Neutrophil (primary cell): ENCODE data around the gene CMSS1.

Experiments used
- H3K27ac ChIP-seq: fragments of 200-600 bp; sonication (generic); 2 replicates; pipeline ENCODE4 v1.5.1; 2016; ENCODE audit warnings: mild to moderate bottlenecking, moderate library complexity
- H3K27me3 ChIP-seq: fragments of 200-600 bp; sonication (generic); 2 replicates; pipeline ENCODE4 v1.6.0; 2016; ENCODE audit warnings: mild to moderate bottlenecking
- H3K36me3 ChIP-seq: fragments of 200-600 bp; sonication (generic); 2 replicates; pipeline ENCODE4 v1.5.1; 2017
- H3K4me1 ChIP-seq, 2 experiments: fragments of 200-600 bp in 1 of 2; sonication (generic) in 1 of 2; 1 replicate in 1 of 2; 2 replicates in 1 of 2; pipeline versions ENCODE4 v1.5.1 to v1.6.1; 2013 to 2016; ENCODE audit warnings: low read depth in 1 of 2, low read length in 1 of 2, mild to moderate bottlenecking in 1 of 2, moderate library complexity in 1 of 2; ENCODE audit not compliant: control insufficient read depth in 1 of 2, insufficient read depth in 1 of 2
- H3K4me3 ChIP-seq, 2 experiments: fragments of 200-600 bp in 1 of 2; sonication (generic) in 1 of 2; 1 replicate in 1 of 2; 2 replicates in 1 of 2; pipeline ENCODE4 v1.5.1; 2013 to 2016; ENCODE audit warnings: low read depth in 1 of 2, low read length in 1 of 2, mild to moderate bottlenecking in 1 of 2, moderate library complexity in 1 of 2
- H3K9me3 ChIP-seq: fragments of 200-600 bp; sonication (generic); 2 replicates; pipeline ENCODE4 v1.5.1; 2016
- TF ChIP-seq, protein P1 (sequence below): fragments of 200-600 bp; sonication (generic); IDR thresholded peaks from 2 replicates; pipeline ENCODE4 v1.5.1; 2016; ENCODE audit warnings: antibody characterized with exemption

CMSS1 gene

GRCh38 chr3:99879275-99879674, 61.6 kb downstream of the CMSS1 start:
- no peak overlapping the region for H3K27ac ChIP-seq
- TF ChIP-seq, protein P1, sequence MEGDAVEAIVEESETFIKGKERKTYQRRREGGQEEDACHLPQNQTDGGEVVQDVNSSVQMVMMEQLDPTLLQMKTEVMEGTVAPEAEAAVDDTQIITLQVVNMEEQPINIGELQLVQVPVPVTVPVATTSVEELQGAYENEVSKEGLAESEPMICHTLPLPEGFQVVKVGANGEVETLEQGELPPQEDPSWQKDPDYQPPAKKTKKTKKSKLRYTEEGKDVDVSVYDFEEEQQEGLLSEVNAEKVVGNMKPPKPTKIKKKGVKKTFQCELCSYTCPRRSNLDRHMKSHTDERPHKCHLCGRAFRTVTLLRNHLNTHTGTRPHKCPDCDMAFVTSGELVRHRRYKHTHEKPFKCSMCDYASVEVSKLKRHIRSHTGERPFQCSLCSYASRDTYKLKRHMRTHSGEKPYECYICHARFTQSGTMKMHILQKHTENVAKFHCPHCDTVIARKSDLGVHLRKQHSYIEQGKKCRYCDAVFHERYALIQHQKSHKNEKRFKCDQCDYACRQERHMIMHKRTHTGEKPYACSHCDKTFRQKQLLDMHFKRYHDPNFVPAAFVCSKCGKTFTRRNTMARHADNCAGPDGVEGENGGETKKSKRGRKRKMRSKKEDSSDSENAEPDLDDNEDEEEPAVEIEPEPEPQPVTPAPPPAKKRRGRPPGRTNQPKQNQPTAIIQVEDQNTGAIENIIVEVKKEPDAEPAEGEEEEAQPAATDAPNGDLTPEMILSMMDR: no peak
- H3K4me1 ChIP-seq: peaks cover 11 to 15% of the 10 kb centered on the region in 2 experiments
- no peaks in the 10 kb centered on the region for H3K9me3 ChIP-seq
- no peaks in the 10 kb centered on the region for H3K36me3 ChIP-seq
- no peak overlapping the region for H3K4me3 ChIP-seq
- H3K27me3 ChIP-seq: peaks cover 39% of the 10 kb centered on the region

GRCh38 chr3:99881121-99881524, 63.5 kb downstream of the CMSS1 start:
- H3K9me3 ChIP-seq: no peaks in the 10 kb centered on the region
- no peak overlapping the region for H3K4me3 ChIP-seq
- H3K27me3 ChIP-seq: peaks cover 21% of the 10 kb centered on the region
- peaks cover 2 to 6% of the 10 kb centered on the region in 2 experiments for H3K4me1 ChIP-seq
- H3K36me3 ChIP-seq: no peaks in the 10 kb centered on the region
- no peak overlapping the region for H3K27ac ChIP-seq
- TF ChIP-seq, protein P1: no peak

DNA sequence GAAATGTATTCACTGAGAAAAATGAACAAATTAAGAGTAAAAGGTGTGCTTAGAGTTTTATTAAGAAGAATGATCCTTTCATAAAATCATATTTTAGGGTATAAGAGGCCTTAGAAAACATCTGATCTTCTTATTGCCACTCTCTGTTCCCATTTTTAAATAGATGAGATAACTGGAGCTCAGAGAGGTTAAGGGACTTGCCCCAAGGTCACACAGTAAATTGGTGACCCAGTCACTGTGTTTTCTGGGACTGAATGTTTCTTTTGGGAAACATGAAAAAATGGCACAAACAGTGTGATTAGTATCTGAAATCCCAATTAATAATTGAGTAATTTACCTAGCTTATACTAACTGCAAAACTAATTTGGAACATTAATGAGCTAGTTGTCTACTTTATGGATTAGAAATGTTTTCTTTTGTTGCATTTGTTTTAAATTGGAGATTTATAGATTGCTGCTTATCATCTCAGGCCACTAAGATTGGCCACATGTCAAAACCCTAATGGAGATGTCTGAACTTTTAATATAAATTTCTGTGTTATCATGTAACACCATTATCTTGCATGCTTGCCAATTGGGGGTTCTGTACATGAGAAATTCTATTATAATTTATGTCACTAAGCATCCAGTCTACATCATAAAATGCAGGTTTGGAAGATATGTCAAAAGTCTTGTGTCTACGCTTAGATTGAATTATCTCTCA, 64.9 kb downstream of the CMSS1 start:
- H3K36me3 ChIP-seq: no peaks in the 10 kb centered on the region
- no peak overlapping the region for H3K4me3 ChIP-seq
- no peak overlapping the region for H3K27ac ChIP-seq
- no peaks in the 10 kb centered on the region for H3K4me1 ChIP-seq
- no peaks in the 10 kb centered on the region for H3K9me3 ChIP-seq
- TF ChIP-seq, protein P1: no peak
- peaks cover 6% of the 10 kb centered on the region for H3K27me3 ChIP-seq

DNA sequence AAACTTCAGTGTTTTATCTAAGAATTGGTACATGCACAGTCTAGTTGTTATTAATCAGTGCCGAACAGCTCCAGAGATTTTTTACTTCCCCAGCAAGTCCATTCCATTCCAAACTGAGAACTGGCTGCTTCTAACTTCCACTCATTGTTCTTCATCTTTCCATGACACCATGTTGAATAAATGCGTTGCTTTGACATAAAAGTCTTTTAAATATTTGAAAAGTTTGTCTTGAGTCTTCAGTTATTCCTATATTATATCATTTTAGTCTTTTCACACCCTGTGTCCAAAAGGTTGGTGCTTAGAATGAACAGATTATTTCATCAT, 65.4 kb downstream of the CMSS1 start:
- H3K27me3 ChIP-seq: peaks cover 1% of the 10 kb centered on the region
- H3K4me1 ChIP-seq: no peaks in the 10 kb centered on the region
- H3K4me3 ChIP-seq: no peak overlapping the region
- H3K36me3 ChIP-seq: no peaks in the 10 kb centered on the region
- no peaks in the 10 kb centered on the region for H3K9me3 ChIP-seq
- TF ChIP-seq, protein P1: no peak
- H3K27ac ChIP-seq: no peak overlapping the region

- no peaks in the 10 kb centered on the region for H3K27me3 ChIP-seq
- H3K27ac ChIP-seq: no peak overlapping the region
- TF ChIP-seq, protein P1: no peak
- no peaks in the 10 kb centered on the region for H3K36me3 ChIP-seq
- H3K4me1 ChIP-seq: no peaks in the 10 kb centered on the region
- H3K4me3 ChIP-seq: no peak overlapping the region
- no peaks in the 10 kb centered on the region for H3K9me3 ChIP-seq
Measured at GRCh38 chr3:99883693-99884092, 66.0 kb downstream of the CMSS1 start.
